IMR-90 (cell line): Measurements from ENCODE around the gene STARD3. TPM values are rescaled to one million over a fixed set of nuclear protein-coding genes. Genes with fewer than 3 reads are reported as not detected.

ENCODE experiments used
- ATAC-seq: fragments of 200-7000 bp; cut with Tn5 transposase; 2 replicates; pipeline ENCODE4 v1.9.1; 2020; ENCODE audit warnings: low read depth, mild to moderate bottlenecking, moderate library complexity
- BruUV-seq: library from RNA; stranded (reverse); fragments of 400-500 nt; replicated peaks from 2 replicates; lab custom pipeline; 2021; lab: Mats Ljungman, UMichigan
- CTCF ChIA-PET: fragments of 300-600 bp; formaldehyde crosslinking; extraction: SDS; loops from one replicate; lab custom pipeline; 2021; ENCODE audit warnings: antibody characterized with exemption; lab: Yijun Ruan, JAX
- POLR2A ChIA-PET: fragments of 300-600 bp; sonication (Branson Sonifier 250); formaldehyde crosslinking; loops from one replicate; lab custom pipeline; 2022; ENCODE audit warnings: antibody characterized with exemption; ENCODE audit not compliant: unreplicated experiment; lab: Charles Lee
- DNase-seq: peaks from one replicate; pipeline ENCODE4 v3.0.0; 2013
- H2AFZ ChIP-seq: replicated peaks from 2 replicates; pipeline ENCODE3; 2013; ENCODE audit warnings: low read length, mild to moderate bottlenecking; ENCODE audit not compliant: poor library complexity
- H2AK5ac ChIP-seq: 2 replicates; pipeline ENCODE4 v1.6.1; 2013; ENCODE audit warnings: low read depth, low read length, inconsistent platforms
- H2AK9ac ChIP-seq: replicated peaks from 2 replicates; pipeline ENCODE3; 2013; ENCODE audit warnings: mild to moderate bottlenecking, low read depth, low read length, moderate library complexity; ENCODE audit not compliant: poor library complexity
- H2BK120ac ChIP-seq: 2 replicates; pipeline ENCODE4 v1.6.1; 2013; ENCODE audit warnings: low read depth, low read length, inconsistent platforms
- H2BK15ac ChIP-seq: 3 replicates; pipeline ENCODE4 v1.6.1; 2013; ENCODE audit warnings: low read depth, low read length, inconsistent platforms
- H2BK20ac ChIP-seq: 2 replicates; pipeline ENCODE4 v1.6.1; 2013; ENCODE audit warnings: low read depth, mild to moderate bottlenecking, inconsistent platforms, low read length, moderate library complexity
- H2BK5ac ChIP-seq: 2 replicates; pipeline ENCODE4 v1.6.1; 2013; ENCODE audit warnings: mild to moderate bottlenecking, low read depth, low read length, inconsistent platforms; ENCODE audit not compliant: poor library complexity, severe bottlenecking
- H3K14ac ChIP-seq: replicated peaks from 2 replicates; pipeline ENCODE4 v1.6.1; 2013; ENCODE audit warnings: low read depth, low read length, inconsistent platforms
- H3K18ac ChIP-seq: 2 replicates; pipeline ENCODE4 v1.6.1; 2013; ENCODE audit warnings: low read depth, low read length, control low read depth
- H3K23ac ChIP-seq: 2 replicates; pipeline ENCODE4 v1.6.1; 2013; ENCODE audit warnings: low read depth, low read length, inconsistent platforms
- H3K27ac ChIP-seq: 2 replicates; pipeline ENCODE4 v1.5.1; 2013; ENCODE audit warnings: mild to moderate bottlenecking, control low read depth, low read length; ENCODE audit not compliant: insufficient read depth
- H3K27me3 ChIP-seq: 2 replicates; pipeline ENCODE4 v1.6.1; 2013; ENCODE audit warnings: low read length; ENCODE audit not compliant: control insufficient read depth, insufficient read depth
- H3K36me3 ChIP-seq: 2 replicates; pipeline ENCODE4 v1.6.1; 2013; ENCODE audit warnings: low read length, mixed read lengths; ENCODE audit not compliant: control insufficient read depth, insufficient read depth
- H3K4ac ChIP-seq: 2 replicates; pipeline ENCODE4 v1.6.1; 2013; ENCODE audit warnings: low read depth, low read length, inconsistent platforms
- H3K4me1 ChIP-seq: 2 replicates; pipeline ENCODE4 v1.6.1; 2013; ENCODE audit warnings: low read length, mixed read lengths; ENCODE audit not compliant: control insufficient read depth, insufficient read depth
- H3K4me2 ChIP-seq: 2 replicates; pipeline ENCODE4 v1.6.1; 2013; ENCODE audit warnings: low read depth, mild to moderate bottlenecking, control low read depth, low read length, moderate library complexity
- H3K4me3 ChIP-seq: 2 replicates; pipeline ENCODE4 v1.5.1; 2013; ENCODE audit warnings: low read depth, mild to moderate bottlenecking, control low read depth, low read length, moderate library complexity; ENCODE audit not compliant: insufficient read depth
- H3K56ac ChIP-seq: 2 replicates; pipeline ENCODE4 v1.6.1; 2013; ENCODE audit warnings: low read length, inconsistent platforms; ENCODE audit not compliant: insufficient read depth; ENCODE audit errors: extremely low read depth
- H3K79me1 ChIP-seq, 2 experiments: 2 replicates each; pipeline ENCODE4 v1.6.1; 2013; ENCODE audit warnings: low read length in 2 of 2, inconsistent platforms in 1 of 2, low read depth in 1 of 2
- H3K9ac ChIP-seq: 2 replicates; pipeline ENCODE4 v1.6.1; 2013; ENCODE audit warnings: low read depth, low read length, control low read depth
- H3K9me1 ChIP-seq: 2 replicates; pipeline ENCODE4 v1.6.1; 2013; ENCODE audit warnings: low read length, inconsistent platforms; ENCODE audit not compliant: insufficient read depth
- H3K9me3 ChIP-seq: 2 replicates; pipeline ENCODE4 v1.6.1; 2013; ENCODE audit warnings: low read length; ENCODE audit not compliant: control insufficient read depth, insufficient read depth
- H4K20me1 ChIP-seq: 2 replicates; pipeline ENCODE4 v1.6.1; 2013; ENCODE audit warnings: low read length, inconsistent platforms; ENCODE audit not compliant: insufficient read depth
- H4K5ac ChIP-seq: 2 replicates; pipeline ENCODE4 v1.6.1; 2013; ENCODE audit warnings: mild to moderate bottlenecking, low read depth, low read length, control low read depth
- H4K8ac ChIP-seq, 2 experiments: 2 replicates each; pipeline ENCODE4 v1.6.1; 2013; ENCODE audit warnings: low read depth in 2 of 2, low read length in 2 of 2, control low read depth in 1 of 2, inconsistent platforms in 1 of 2
- H4K91ac ChIP-seq: 2 replicates; pipeline ENCODE4 v1.6.1; 2013; ENCODE audit warnings: low read depth, low read length, inconsistent platforms; ENCODE audit not compliant: insufficient read depth
- BHLHE40 ChIP-seq: fragments of 150-350 bp; IDR thresholded peaks from 2 replicates; pipeline ENCODE4 v1.6.1; 2016; ENCODE audit warnings: mild to moderate bottlenecking, low read depth, low read length
- CEBPB ChIP-seq: IDR thresholded peaks from 2 replicates; pipeline ENCODE4 v1.6.1; 2012; ENCODE audit warnings: low read depth, low read length, improper control_type of control experiment
- CHD1 ChIP-seq: IDR thresholded peaks from 2 replicates; pipeline ENCODE4 v1.6.1; 2012; ENCODE audit warnings: low read depth, low read length, improper control_type of control experiment
- FOS ChIP-seq: fragments of 150-350 bp; IDR thresholded peaks from 2 replicates; pipeline ENCODE4 v1.6.1; 2016; ENCODE audit warnings: low read depth, low read length
- MAFK ChIP-seq: IDR thresholded peaks from 2 replicates; pipeline ENCODE4 v1.6.1; 2012; ENCODE audit warnings: low read depth, low read length, improper control_type of control experiment
- MAZ ChIP-seq: IDR thresholded peaks from 2 replicates; pipeline ENCODE4 v1.6.1; 2012; ENCODE audit warnings: low read depth, mild to moderate bottlenecking, low read length, improper control_type of control experiment, moderate library complexity, borderline replicate concordance
- MXI1 ChIP-seq: IDR thresholded peaks from 2 replicates; pipeline ENCODE4 v1.6.1; 2012; ENCODE audit warnings: low read depth, mild to moderate bottlenecking, low read length, moderate library complexity, borderline replicate concordance
- NFE2L2 ChIP-seq: fragments of 150-350 bp; IDR thresholded peaks from 2 replicates; pipeline ENCODE4 v1.6.1; 2016; ENCODE audit warnings: low read depth, mild to moderate bottlenecking, low read length
- POLR2A ChIP-seq: IDR thresholded peaks from 2 replicates; pipeline ENCODE4 v1.6.1; 2012; ENCODE audit warnings: mild to moderate bottlenecking, low read depth, low read length
- RAD21 ChIP-seq: IDR thresholded peaks from 2 replicates; pipeline ENCODE4 v1.6.1; 2012; ENCODE audit warnings: low read length, improper control_type of control experiment
- RCOR1 ChIP-seq: IDR thresholded peaks from 2 replicates; pipeline ENCODE4 v1.6.1; 2012; ENCODE audit warnings: mild to moderate bottlenecking, low read length, improper control_type of control experiment; ENCODE audit not compliant: insufficient replicate concordance
- RFX5 ChIP-seq: IDR thresholded peaks from 2 replicates; pipeline ENCODE4 v1.8.0; 2012; ENCODE audit warnings: low read depth, mild to moderate bottlenecking, low read length, moderate library complexity
- SMC3 ChIP-seq: fragments of 150-350 bp; IDR thresholded peaks from 2 replicates; pipeline ENCODE4 v1.6.1; 2016; ENCODE audit warnings: low read depth, mild to moderate bottlenecking, antibody characterized with exemption, low read length, moderate library complexity
- WGBS, 2 experiments: methylation state at CpG; one replicate each; pipeline versions ENCODE4 v1.1.5 to v1.1.7; 2013; ENCODE audit warnings: missing lambda C conversion rate in 2 of 2; ENCODE audit not compliant: insufficient read length in 1 of 2; ENCODE audit errors: extremely low coverage in 2 of 2; 5-methylcytosine and 5-hydroxymethylcytosine counted together
- dilution Hi-C: fragments of 300-500 bp; cut with HindIII; formaldehyde crosslinking; loops from one replicate; pipeline ENCODE4 v1.14.3; 2018; ENCODE audit warnings: low sequenced_read_pairs; ENCODE audit not compliant: unreplicated experiment
- in situ Hi-C: fragments of 300-500 bp; cut with MboI; formaldehyde crosslinking; loops from 3 replicates; pipeline ENCODE4 v1.14.3; 2019; ENCODE audit warnings: low sequenced_read_pairs, inconsistent platforms, mixed read lengths
- intact Hi-C: fragments of 100-400 bp; cut with micrococcal nuclease; formaldehyde crosslinking; loops from 2 replicates; pipeline ENCODE4 v1.10.0; 2022
- polyA plus RNA-seq, 3 experiments: library from polyadenylated mRNA; depleted of rRNA; stranded (reverse); fragments of >200 nt; gene quantifications; 2 replicates each; pipeline ENCODE4 v1.2.3, GENCODE V29; 2012; ENCODE audit warnings: low replicate concordance in 1 of 3
- total RNA-seq: library from RNA; depleted of rRNA; stranded (reverse); fragments of >200 nt; gene quantifications from 2 replicates; pipeline ENCODE4 v1.2.3, GENCODE V29; 2012
- TF ChIP-seq, protein P1 (sequence below): conservative IDR thresholded peaks from 2 replicates; pipeline ENCODE4 v1.5.1; 2012; ENCODE audit warnings: mild to moderate bottlenecking, low read depth, low read length, improper control_type of control experiment
- TF ChIP-seq, protein P2 (sequence below): fragments of 150-350 bp; IDR thresholded peaks from 2 replicates; pipeline ENCODE4 v1.6.1; 2016; ENCODE audit warnings: low read depth, mild to moderate bottlenecking, low read length, moderate library complexity, borderline replicate concordance
- TF ChIP-seq, protein P3 (sequence below): fragments of 150-350 bp; IDR thresholded peaks from 2 replicates; pipeline ENCODE4 v1.6.1; 2017; ENCODE audit warnings: mild to moderate bottlenecking, antibody characterized with exemption, low read length, low read depth

STARD3 gene
- total and polyA plus RNA-seq, 2 of the 4 experiments (the other 2 are of a cell fraction), result 8.1 to 50.4 TPM

DNA sequence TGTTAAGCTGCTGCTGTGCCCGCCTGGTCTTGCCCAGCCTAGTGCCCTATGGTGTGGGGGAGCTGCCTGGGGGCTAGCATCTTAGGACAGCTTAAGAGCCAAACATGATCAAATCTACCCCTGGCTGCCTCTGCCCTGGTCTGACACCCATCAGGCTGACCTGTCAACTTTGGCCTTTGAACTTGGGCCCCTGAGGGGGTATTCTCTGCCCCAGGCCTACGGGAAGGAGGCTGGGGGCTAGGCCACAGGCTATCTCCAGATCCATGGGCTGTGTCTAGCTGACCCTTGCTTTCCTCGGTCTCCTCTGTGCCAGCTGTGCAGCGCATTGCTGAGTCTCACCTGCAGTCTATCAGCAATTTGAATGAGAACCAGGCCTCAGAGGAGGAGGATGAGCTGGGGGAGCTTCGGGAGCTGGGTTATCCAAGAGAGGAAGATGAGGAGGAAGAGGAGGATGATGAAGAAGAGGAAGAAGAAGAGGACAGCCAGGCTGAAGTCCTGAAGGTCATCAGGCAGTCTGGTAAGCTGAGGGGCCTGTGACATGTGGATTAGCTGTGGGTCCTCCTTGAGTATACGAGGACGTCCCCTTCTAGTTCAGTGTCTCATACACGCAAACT is 3.3 kb upstream of the STARD3 start:
- in situ Hi-C loops (no loop called here), intact Hi-C loops (no loop called here), dilution Hi-C loops (no loop called here)
- Histone ChIP-seq H2BK20ac (no peak overlapping the region), H3K9me3 (no peaks in the 10 kb centered on the region), H2AK9ac (no peak overlapping the region), H3K4me1 (peaks cover 15% of the 10 kb centered on the region), H3K56ac (no peak overlapping the region), H2BK120ac (no peak overlapping the region), H3K18ac (no peak overlapping the region), H3K4me3 (no peak overlapping the region), H2BK15ac (no peak overlapping the region), H2AK5ac (no peak overlapping the region), H2BK5ac (no peak overlapping the region), H4K20me1 (no peaks in the 10 kb centered on the region; the same call in 1 of the 2 replicates), H3K4me2 (no peak overlapping the region), H3K36me3 (no peaks in the 10 kb centered on the region), H3K23ac (no peak overlapping the region), H2AFZ (peak overlapping the region; percentile 41), H3K27ac (no peak overlapping the region), H3K27me3 (peaks cover 39% of the 10 kb centered on the region), H4K5ac (no peak overlapping the region), H3K14ac (no peak overlapping the region), H4K8ac (no peak overlapping the region), H3K9ac (no peak overlapping the region), H3K4ac (no peak overlapping the region), H3K9me1 (peaks cover 17% of the 10 kb centered on the region), H3K79me1 (peaks cover 15 to 24% of the 10 kb centered on the region in 2 experiments), H4K91ac (no peak overlapping the region)
- 60% methylated on average over 3 of the region's 8 CpGs; no CpG with 5 or more reads in 1 of the 2 experiments for WGBS, 2 experiments
- CTCF ChIA-PET, result interaction anchor here (1.3 to 2.5 kb wide), 3 partner anchors 10 to 35 kb away, joined by 3 to 9 read pairs (median 8); partner anchors contain the start of gene PNMT
- no peak for ATAC-seq
- no TSS peak for BruUV-seq
- no peak for DNase-seq
- POLR2A ChIA-PET, result no interaction called here
- TF ChIP-seq POLR2A, result no peak
- no peak for TF ChIP-seq NFE2L2
- no peak for TF ChIP-seq MXI1
- no peak for TF ChIP-seq CEBPB
- no peak for TF ChIP-seq CHD1
- TF ChIP-seq RFX5, result no peak
- TF ChIP-seq SMC3, result no peak
- no peak for TF ChIP-seq MAZ
- TF ChIP-seq FOS, result no peak
- TF ChIP-seq RAD21, result no peak
- TF ChIP-seq BHLHE40, result no peak
- TF ChIP-seq, protein P1, sequence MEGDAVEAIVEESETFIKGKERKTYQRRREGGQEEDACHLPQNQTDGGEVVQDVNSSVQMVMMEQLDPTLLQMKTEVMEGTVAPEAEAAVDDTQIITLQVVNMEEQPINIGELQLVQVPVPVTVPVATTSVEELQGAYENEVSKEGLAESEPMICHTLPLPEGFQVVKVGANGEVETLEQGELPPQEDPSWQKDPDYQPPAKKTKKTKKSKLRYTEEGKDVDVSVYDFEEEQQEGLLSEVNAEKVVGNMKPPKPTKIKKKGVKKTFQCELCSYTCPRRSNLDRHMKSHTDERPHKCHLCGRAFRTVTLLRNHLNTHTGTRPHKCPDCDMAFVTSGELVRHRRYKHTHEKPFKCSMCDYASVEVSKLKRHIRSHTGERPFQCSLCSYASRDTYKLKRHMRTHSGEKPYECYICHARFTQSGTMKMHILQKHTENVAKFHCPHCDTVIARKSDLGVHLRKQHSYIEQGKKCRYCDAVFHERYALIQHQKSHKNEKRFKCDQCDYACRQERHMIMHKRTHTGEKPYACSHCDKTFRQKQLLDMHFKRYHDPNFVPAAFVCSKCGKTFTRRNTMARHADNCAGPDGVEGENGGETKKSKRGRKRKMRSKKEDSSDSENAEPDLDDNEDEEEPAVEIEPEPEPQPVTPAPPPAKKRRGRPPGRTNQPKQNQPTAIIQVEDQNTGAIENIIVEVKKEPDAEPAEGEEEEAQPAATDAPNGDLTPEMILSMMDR, result no peak
- TF ChIP-seq, protein P2, sequence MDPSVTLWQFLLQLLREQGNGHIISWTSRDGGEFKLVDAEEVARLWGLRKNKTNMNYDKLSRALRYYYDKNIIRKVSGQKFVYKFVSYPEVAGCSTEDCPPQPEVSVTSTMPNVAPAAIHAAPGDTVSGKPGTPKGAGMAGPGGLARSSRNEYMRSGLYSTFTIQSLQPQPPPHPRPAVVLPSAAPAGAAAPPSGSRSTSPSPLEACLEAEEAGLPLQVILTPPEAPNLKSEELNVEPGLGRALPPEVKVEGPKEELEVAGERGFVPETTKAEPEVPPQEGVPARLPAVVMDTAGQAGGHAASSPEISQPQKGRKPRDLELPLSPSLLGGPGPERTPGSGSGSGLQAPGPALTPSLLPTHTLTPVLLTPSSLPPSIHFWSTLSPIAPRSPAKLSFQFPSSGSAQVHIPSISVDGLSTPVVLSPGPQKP, result no peak
- TF ChIP-seq MAFK, result no peak
- no peak for TF ChIP-seq RCOR1
- TF ChIP-seq, protein P3, sequence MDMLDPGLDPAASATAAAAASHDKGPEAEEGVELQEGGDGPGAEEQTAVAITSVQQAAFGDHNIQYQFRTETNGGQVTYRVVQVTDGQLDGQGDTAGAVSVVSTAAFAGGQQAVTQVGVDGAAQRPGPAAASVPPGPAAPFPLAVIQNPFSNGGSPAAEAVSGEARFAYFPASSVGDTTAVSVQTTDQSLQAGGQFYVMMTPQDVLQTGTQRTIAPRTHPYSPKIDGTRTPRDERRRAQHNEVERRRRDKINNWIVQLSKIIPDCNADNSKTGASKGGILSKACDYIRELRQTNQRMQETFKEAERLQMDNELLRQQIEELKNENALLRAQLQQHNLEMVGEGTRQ, result no peak
